HepG2 (cell line): ENCODE measurements around the gene MORC1. TPM values are rescaled to one million over a fixed set of nuclear protein-coding genes. Genes with fewer than 3 reads are reported as not detected.

Source experiments
- ATAC-seq: fragments of 200-7000 bp; cut with Tn5 transposase; 3 replicates; pipeline ENCODE4 v1.9.1; 2020; ENCODE audit warnings: mild to moderate bottlenecking, moderate library complexity
- BruUV-seq: library from RNA; stranded (reverse); fragments of 400-500 nt; replicated peaks from 2 replicates; lab custom pipeline; 2021; lab: Mats Ljungman, UMichigan
- CTCF ChIA-PET: fragments of 300-600 bp; formaldehyde crosslinking; extraction: SDS; loops from one replicate; lab custom pipeline; 2021; ENCODE audit warnings: low total read pairs, inconsistent platforms, low intra/inter-chr PET ratio; lab: Yijun Ruan, JAX
- POLR2A ChIA-PET: fragments of 350-600 bp; sonication (Branson Sonifier 250); formaldehyde crosslinking; loops from one replicate; lab custom pipeline; 2020; ENCODE audit warnings: antibody characterized with exemption, inconsistent platforms; lab: Yijun Ruan, JAX
- DNase-seq: peaks from one replicate; pipeline ENCODE4 v3.0.0-alpha.2; 2015; ENCODE audit warnings: low spot score
- FAIRE-seq: peaks from 3 replicates; lab custom pipeline; 2011; peaks lifted over from hg19 to GRCh38; lab: Jason Lieb, UNC
- H2AFZ ChIP-seq: one replicate; pipeline ENCODE4 v1.6.1; 2011; ENCODE audit warnings: low read length, inconsistent platforms
- H3K27ac ChIP-seq: fragments of 300-600 bp; 3 replicates; pipeline ENCODE4 v1.8.0; 2011; ENCODE audit warnings: mixed run types, mild to moderate bottlenecking, mixed read lengths, low read length, inconsistent platforms; ENCODE audit not compliant: insufficient read depth; ENCODE audit errors: extremely low read length
- H3K27me3 ChIP-seq, 2 experiments: fragments of 200-600 bp in 1 of 2; 2 replicates in 1 of 2; 3 replicates in 1 of 2; pipeline versions ENCODE4 v1.6.0 to v1.8.0; 2011; ENCODE audit warnings: low read length in 2 of 2, mild to moderate bottlenecking in 2 of 2, moderate library complexity in 2 of 2, inconsistent platforms in 1 of 2; ENCODE audit not compliant: insufficient read depth in 2 of 2, control insufficient read depth in 1 of 2
- H3K36me3 ChIP-seq, 2 experiments: fragments of 200-600 bp in 1 of 2; replicated peaks in 1 of 2; 2 replicates in 1 of 2; 3 replicates in 1 of 2; pipeline versions ENCODE4 v1.5.1 to v1.8.0; 2011; ENCODE audit warnings: low read length in 2 of 2, inconsistent platforms in 1 of 2; ENCODE audit not compliant: insufficient read depth in 2 of 2, control insufficient read depth in 1 of 2
- H3K4me1 ChIP-seq: 2 replicates; pipeline ENCODE4 v1.5.1; 2012; ENCODE audit warnings: low read length, inconsistent platforms; ENCODE audit not compliant: insufficient read depth
- H3K4me2 ChIP-seq: 2 replicates; pipeline ENCODE4 v1.6.0; 2011; ENCODE audit warnings: low read depth, low read length, inconsistent platforms
- H3K4me3 ChIP-seq, 3 experiments: fragments of 200-600 bp in 1 of 3; sonication (generic), shearing (Covaris generic) in 1 of 3; replicated peaks in 1 of 3; 2 replicates each; pipeline ENCODE4 v1.5.1; 2011 to 2016; ENCODE audit warnings: low read length in 3 of 3, inconsistent platforms in 2 of 3, low read depth in 2 of 3, mild to moderate bottlenecking in 2 of 3, control low read depth in 1 of 3, mixed read lengths in 1 of 3; ENCODE audit not compliant: insufficient read depth in 1 of 3
- H3K79me2 ChIP-seq: one replicate; pipeline ENCODE4 v1.6.1; 2011; ENCODE audit warnings: low read length, inconsistent platforms; ENCODE audit not compliant: insufficient read depth
- H3K9ac ChIP-seq: 2 replicates; pipeline ENCODE4 v1.6.0; 2011; ENCODE audit warnings: mild to moderate bottlenecking, low read depth, low read length, inconsistent platforms; ENCODE audit not compliant: insufficient read depth
- H3K9me3 ChIP-seq: 2 replicates; pipeline ENCODE4 v1.5.1; 2012; ENCODE audit warnings: mild to moderate bottlenecking, low read length
- H4K20me1 ChIP-seq: 2 replicates; pipeline ENCODE4 v1.6.0; 2011; ENCODE audit warnings: inconsistent platforms, mild to moderate bottlenecking, low read length, moderate library complexity; ENCODE audit not compliant: insufficient read depth
- CENPT ChIP-seq: sonication (generic); formaldehyde crosslinking; IDR thresholded peaks from 2 replicates; pipeline ENCODE4 v1.8.0; 2022; ENCODE audit warnings: low read depth, mild to moderate bottlenecking, moderate library complexity, missing genetic modification reagents
- ETV6 ChIP-seq: sonication (generic); formaldehyde crosslinking; conservative IDR thresholded peaks from 2 replicates; pipeline ENCODE4 v1.4.0; 2020; ENCODE audit warnings: missing genetic modification reagents
- MXD4 ChIP-seq: IDR thresholded peaks from 2 replicates; pipeline ENCODE4 v1.6.1; 2016; ENCODE audit warnings: mild to moderate bottlenecking, missing biosample characterization, missing genetic modification reagents
- TMF1 ChIP-seq: sonication (generic); formaldehyde crosslinking; IDR thresholded peaks from 2 replicates; pipeline ENCODE4 v1.8.1; 2022; ENCODE audit warnings: low read depth, missing genetic modification reagents
- ZBTB8A ChIP-seq: sonication (generic); formaldehyde crosslinking; IDR thresholded peaks from 2 replicates; pipeline ENCODE4 v1.4.0; 2020; ENCODE audit warnings: mild to moderate bottlenecking, low read depth, missing genetic modification reagents, borderline replicate concordance
- ZFX ChIP-seq: sonication (generic); formaldehyde crosslinking; IDR thresholded peaks from 2 replicates; pipeline ENCODE4 v1.4.0; 2020; ENCODE audit warnings: mild to moderate bottlenecking, low read depth, missing genetic modification reagents, moderate library complexity
- ZNF460 ChIP-seq: sonication (generic); formaldehyde crosslinking; IDR thresholded peaks from 2 replicates; pipeline ENCODE4 v1.5.1; 2020; ENCODE audit warnings: missing genetic modification reagents, mild to moderate bottlenecking, borderline replicate concordance
- ZNF564 ChIP-seq: sonication (generic); formaldehyde crosslinking; IDR thresholded peaks from 2 replicates; pipeline ENCODE4 v1.8.1; 2023; ENCODE audit warnings: mild to moderate bottlenecking, missing genetic modification reagents
- ZNF652 ChIP-seq: IDR thresholded peaks from 2 replicates; pipeline ENCODE4 v1.6.1; 2016; ENCODE audit warnings: low read depth, borderline replicate concordance
- WGBS: methylation state at CpG from one replicate; pipeline ENCODE4 v1.1.6; 2017; ENCODE audit warnings: low lambda C conversion rate; 5-methylcytosine and 5-hydroxymethylcytosine counted together
- in situ Hi-C: cut with HindIII; loops from 2 replicates; pipeline ENCODE4 v1.10.0; 2017; ENCODE audit warnings: low pct_unique_long_range_greater_than_20kb; ENCODE audit not compliant: extremely low pct_ligation_motif_present
- intact Hi-C: fragments of 100-400 bp; cut with micrococcal nuclease; formaldehyde crosslinking; loops from one replicate; pipeline ENCODE4 v1.10.0; 2022; ENCODE audit not compliant: unreplicated experiment
- polyA plus RNA-seq, 8 experiments: library from polyadenylated mRNA; depleted of rRNA in 3 of 8; stranded (reverse) in 7 of 8; unstranded in 1 of 8; fragments of >200 nt; fragmentation: Illumina TruSeq in 4 of 8; extraction: Trizol in 4 of 8; gene quantifications; 2 replicates each; pipeline versions ENCODE4 v1.2.1 to v1.2.3, GENCODE V29; 2011 to 2016; ENCODE audit warnings: low read depth in 4 of 8, missing spikeins in 1 of 8, mixed read lengths in 1 of 8; ENCODE audit not compliant: insufficient read depth in 1 of 8
- total RNA-seq, 5 experiments: library from RNA; depleted of rRNA; stranded (reverse); fragments of >200 nt; fragmentation: Illumina TruSeq; extraction: Trizol; gene quantifications; 2 replicates each; pipeline ENCODE4 v1.2.3, GENCODE V29; 2016; ENCODE audit warnings: low read depth in 1 of 5
- TF ChIP-seq, protein P1 (sequence below): sonication (generic); formaldehyde crosslinking; IDR thresholded peaks from 2 replicates; pipeline ENCODE4 v1.5.0; 2020; ENCODE audit warnings: mild to moderate bottlenecking, missing genetic modification reagents
- TF ChIP-seq, protein P2 (sequence below): IDR thresholded peaks from 2 replicates; pipeline ENCODE4 v1.6.1; 2016; ENCODE audit warnings: missing compliant biosample characterization, missing genetic modification reagents, borderline replicate concordance
- TF ChIP-seq, protein P3 (sequence below): sonication (generic); formaldehyde crosslinking; IDR thresholded peaks from 2 replicates; pipeline ENCODE4 v1.4.0; 2020; ENCODE audit warnings: mild to moderate bottlenecking, missing genetic modification reagents
- TF ChIP-seq, protein P4 (sequence below): sonication (generic); formaldehyde crosslinking; IDR thresholded peaks from 2 replicates; pipeline ENCODE4 v1.4.0; 2020; ENCODE audit warnings: missing genetic modification reagents

Gene MORC1
- total and polyA plus RNA-seq, 2 of the 13 experiments (the other 11 are each of a cell fraction or from before 2014, with no cell fraction given): not detected

DNA sequence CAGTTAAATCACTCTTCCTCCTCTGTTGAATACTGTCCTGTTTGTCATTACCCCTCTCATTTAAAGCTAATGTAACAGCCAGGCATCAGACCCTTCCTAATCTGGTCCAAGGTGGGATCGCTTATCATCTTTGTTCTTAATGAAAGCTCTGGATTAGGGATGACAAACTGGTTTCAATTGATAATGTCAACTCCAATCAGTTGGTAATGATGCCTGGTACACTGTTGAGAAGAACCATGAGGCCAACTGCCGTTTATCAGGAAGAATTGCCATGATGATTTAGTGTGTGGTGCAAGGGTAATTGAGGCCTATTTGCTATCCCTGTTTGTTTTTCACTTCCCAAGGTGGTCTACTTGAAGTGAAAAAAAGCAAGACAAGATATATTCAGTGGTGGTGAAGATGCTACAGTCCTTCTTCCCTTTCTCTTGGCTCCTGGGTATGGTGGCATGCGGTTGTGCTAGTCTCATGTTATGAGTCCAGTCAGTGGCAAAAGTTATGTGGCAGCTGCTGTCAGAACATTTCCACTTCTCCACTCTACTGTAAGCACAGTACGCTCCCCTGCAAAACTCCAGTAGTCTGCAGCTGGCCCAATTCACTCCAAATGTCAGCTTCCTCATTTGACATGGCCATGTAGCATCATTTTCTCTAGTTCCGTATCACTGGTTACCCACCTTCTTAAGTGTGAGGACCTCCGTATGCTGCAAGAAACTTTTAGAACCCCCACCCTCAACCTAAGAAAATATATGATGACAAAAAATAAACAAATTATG lies 72.5 kb downstream of the MORC1 start:
- no peak overlapping the region for H2AFZ ChIP-seq
- WGBS: 25% methylated on average over 5 of the region's 6 CpGs
- TF ChIP-seq ZBTB8A (no peak), MXD4 (CRISPR knock-in tag) (no peak), ETV6 (no peak), CENPT (CRISPR knock-in tag) (no peak), TMF1 (no peak), ZNF652 (CRISPR knock-in tag) (no peak), ZNF460 (CRISPR knock-in tag) (no peak), ZNF564 (no peak), ZFX (CRISPR knock-in tag) (no peak)
- TF ChIP-seq, protein P1, sequence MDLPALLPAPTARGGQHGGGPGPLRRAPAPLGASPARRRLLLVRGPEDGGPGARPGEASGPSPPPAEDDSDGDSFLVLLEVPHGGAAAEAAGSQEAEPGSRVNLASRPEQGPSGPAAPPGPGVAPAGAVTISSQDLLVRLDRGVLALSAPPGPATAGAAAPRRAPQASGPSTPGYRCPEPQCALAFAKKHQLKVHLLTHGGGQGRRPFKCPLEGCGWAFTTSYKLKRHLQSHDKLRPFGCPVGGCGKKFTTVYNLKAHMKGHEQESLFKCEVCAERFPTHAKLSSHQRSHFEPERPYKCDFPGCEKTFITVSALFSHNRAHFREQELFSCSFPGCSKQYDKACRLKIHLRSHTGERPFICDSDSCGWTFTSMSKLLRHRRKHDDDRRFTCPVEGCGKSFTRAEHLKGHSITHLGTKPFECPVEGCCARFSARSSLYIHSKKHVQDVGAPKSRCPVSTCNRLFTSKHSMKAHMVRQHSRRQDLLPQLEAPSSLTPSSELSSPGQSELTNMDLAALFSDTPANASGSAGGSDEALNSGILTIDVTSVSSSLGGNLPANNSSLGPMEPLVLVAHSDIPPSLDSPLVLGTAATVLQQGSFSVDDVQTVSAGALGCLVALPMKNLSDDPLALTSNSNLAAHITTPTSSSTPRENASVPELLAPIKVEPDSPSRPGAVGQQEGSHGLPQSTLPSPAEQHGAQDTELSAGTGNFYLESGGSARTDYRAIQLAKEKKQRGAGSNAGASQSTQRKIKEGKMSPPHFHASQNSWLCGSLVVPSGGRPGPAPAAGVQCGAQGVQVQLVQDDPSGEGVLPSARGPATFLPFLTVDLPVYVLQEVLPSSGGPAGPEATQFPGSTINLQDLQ (CRISPR knock-in tag): no peak
- TF ChIP-seq, protein P2, sequence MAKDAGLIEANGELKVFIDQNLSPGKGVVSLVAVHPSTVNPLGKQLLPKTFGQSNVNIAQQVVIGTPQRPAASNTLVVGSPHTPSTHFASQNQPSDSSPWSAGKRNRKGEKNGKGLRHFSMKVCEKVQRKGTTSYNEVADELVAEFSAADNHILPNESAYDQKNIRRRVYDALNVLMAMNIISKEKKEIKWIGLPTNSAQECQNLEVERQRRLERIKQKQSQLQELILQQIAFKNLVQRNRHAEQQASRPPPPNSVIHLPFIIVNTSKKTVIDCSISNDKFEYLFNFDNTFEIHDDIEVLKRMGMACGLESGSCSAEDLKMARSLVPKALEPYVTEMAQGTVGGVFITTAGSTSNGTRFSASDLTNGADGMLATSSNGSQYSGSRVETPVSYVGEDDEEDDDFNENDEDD (CRISPR knock-in tag): no peak
- TF ChIP-seq, protein P3, sequence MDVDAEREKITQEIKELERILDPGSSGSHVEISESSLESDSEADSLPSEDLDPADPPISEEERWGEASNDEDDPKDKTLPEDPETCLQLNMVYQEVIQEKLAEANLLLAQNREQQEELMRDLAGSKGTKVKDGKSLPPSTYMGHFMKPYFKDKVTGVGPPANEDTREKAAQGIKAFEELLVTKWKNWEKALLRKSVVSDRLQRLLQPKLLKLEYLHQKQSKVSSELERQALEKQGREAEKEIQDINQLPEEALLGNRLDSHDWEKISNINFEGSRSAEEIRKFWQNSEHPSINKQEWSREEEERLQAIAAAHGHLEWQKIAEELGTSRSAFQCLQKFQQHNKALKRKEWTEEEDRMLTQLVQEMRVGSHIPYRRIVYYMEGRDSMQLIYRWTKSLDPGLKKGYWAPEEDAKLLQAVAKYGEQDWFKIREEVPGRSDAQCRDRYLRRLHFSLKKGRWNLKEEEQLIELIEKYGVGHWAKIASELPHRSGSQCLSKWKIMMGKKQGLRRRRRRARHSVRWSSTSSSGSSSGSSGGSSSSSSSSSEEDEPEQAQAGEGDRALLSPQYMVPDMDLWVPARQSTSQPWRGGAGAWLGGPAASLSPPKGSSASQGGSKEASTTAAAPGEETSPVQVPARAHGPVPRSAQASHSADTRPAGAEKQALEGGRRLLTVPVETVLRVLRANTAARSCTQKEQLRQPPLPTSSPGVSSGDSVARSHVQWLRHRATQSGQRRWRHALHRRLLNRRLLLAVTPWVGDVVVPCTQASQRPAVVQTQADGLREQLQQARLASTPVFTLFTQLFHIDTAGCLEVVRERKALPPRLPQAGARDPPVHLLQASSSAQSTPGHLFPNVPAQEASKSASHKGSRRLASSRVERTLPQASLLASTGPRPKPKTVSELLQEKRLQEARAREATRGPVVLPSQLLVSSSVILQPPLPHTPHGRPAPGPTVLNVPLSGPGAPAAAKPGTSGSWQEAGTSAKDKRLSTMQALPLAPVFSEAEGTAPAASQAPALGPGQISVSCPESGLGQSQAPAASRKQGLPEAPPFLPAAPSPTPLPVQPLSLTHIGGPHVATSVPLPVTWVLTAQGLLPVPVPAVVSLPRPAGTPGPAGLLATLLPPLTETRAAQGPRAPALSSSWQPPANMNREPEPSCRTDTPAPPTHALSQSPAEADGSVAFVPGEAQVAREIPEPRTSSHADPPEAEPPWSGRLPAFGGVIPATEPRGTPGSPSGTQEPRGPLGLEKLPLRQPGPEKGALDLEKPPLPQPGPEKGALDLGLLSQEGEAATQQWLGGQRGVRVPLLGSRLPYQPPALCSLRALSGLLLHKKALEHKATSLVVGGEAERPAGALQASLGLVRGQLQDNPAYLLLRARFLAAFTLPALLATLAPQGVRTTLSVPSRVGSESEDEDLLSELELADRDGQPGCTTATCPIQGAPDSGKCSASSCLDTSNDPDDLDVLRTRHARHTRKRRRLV (CRISPR knock-in tag): no peak
- TF ChIP-seq, protein P4, sequence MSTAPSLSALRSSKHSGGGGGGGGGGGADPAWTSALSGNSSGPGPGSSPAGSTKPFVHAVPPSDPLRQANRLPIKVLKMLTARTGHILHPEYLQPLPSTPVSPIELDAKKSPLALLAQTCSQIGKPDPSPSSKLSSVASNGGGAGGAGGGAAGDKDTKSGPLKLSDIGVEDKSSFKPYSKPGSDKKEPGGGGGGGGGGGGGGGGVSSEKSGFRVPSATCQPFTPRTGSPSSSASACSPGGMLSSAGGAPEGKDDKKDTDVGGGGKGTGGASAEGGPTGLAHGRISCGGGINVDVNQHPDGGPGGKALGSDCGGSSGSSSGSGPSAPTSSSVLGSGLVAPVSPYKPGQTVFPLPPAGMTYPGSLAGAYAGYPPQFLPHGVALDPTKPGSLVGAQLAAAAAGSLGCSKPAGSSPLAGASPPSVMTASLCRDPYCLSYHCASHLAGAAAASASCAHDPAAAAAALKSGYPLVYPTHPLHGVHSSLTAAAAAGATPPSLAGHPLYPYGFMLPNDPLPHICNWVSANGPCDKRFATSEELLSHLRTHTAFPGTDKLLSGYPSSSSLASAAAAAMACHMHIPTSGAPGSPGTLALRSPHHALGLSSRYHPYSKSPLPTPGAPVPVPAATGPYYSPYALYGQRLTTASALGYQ (CRISPR knock-in tag): no peak

More for the DNA sequence above, 72.5 kb downstream of the MORC1 start:
- Histone ChIP-seq H3K4me1 (no peaks in the 10 kb centered on the region), H3K4me3 (no peak overlapping the region), H4K20me1 (no peaks in the 10 kb centered on the region), H3K27me3 (no peaks in the 10 kb centered on the region), H3K36me3 (no peaks in the 10 kb centered on the region), H3K79me2 (no peaks in the 10 kb centered on the region), H3K27ac (no peak overlapping the region), H3K4me2 (no peak overlapping the region), H3K9ac (no peak overlapping the region), H3K9me3 (no peaks in the 10 kb centered on the region)
- ChIA-PET POLR2A (no interaction called here), CTCF (no interaction called here)
- no TSS peak for BruUV-seq
- in situ Hi-C loops (no loop called here), intact Hi-C loops (no loop called here)
- FAIRE-seq (no peak), ATAC-seq (no peak), DNase-seq (no peak)
